Embryonic facial prominence (tissue), 1 donor: ENCODE data around the gene ULK2.
"Not testable (repeated sequence)": the region's sequence is repeated elsewhere in the genome, so short reads cannot be mapped to it uniquely, and the experiment has no call there.

Source experiments
- DNase-seq: peaks from one replicate; pipeline ENCODE4 v3.0.0-alpha.2; 2016; ENCODE audit errors: extremely low spot score

ULK2 gene

DNA sequence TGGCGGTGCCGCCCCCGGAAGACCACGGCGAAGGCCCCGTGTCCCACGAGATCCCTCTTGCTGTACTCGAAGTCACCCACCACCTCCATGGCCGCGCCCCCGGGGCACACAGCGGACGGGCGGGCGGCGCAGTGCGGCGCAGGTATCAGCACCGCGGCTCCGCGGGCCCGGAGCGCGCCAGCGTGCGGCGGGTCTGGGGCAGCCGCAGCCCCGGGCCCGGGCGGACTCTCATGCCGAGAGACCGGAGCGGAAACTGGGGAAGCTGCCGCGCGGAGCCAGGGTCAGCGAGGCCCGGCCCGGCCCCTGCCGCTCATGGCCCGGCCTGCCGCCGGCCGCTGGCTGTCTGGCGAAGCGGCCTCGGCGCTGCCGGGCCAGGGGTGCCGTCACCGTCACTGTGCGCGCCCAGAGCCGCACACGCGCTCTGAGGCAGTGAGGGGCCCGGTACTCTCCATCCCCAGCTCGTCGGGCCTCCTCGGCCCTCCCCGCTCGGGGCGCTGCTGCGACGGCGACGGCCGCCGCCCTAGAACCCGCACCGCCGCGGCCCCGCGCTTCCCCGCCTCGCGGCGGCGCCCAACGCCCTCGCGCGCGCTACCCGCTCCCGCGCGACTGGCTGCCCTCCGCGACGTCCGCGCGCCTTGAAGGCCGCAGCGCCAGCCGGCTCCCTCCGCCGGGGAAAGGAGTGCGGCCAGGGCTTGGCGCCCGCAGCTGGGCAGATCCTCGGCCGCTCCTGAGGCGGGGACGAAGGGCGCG, at the start of gene ULK2:
TSS of gene ULK2 (minus strand) at position 608 of the 750 bp plus-strand sequence. CDS start at position 89, 519 bp downstream.
- DNase-seq: peak; percentile 45

DNA sequence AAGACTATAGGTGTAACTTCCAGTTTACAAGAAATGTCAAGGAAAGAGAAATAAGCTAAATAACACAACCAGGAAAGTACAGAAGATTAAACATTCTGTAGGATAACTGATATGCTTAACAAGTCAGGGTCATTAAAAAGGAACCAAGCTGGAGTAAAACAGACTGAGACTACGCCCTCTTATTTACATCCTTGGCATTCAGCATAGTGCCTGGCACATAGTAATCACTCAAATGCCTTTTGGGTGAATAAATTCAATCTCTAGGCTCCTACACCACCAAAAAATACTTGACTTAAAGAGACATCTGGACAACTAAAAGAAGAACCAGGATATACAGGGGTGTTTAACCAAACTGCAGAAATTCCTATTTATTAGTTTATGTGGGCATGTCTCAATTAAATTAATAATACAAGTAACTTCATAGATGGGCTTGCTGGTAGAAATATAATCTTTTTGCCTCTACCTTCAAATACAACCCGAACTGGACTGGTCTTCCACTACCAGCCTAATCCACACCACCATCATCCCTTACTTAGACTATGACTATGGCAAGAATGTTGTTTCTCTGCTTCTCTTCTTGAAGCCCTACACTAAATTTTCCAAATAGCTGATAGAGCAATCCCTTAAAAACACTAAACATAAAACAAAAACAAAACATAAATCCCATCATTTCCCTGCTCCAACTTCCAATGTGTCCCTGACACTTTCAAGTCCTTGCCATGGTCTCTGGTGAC, 47.7 kb upstream of the ULK2 start:
- DNase-seq: no peak

DNA sequence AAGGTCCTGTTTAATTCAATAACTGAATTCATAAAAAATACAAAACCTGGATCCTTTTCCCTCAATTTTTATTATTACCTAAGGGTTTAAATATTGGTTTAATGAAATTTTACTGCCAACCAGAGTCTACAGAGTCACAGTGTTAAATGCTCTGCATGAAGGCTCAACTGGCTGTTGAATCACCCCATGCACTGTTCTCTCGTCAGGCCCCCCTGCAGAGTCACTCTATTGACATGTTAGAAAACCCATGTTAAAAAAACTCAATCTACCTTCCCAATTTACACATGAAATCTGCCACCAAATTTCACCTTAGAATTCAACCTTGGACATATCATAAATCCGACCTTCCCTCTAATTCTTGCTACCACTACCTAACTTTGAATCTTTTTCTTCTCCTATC, 43.3 kb upstream of the ULK2 start:
- no peak for DNase-seq

DNA sequence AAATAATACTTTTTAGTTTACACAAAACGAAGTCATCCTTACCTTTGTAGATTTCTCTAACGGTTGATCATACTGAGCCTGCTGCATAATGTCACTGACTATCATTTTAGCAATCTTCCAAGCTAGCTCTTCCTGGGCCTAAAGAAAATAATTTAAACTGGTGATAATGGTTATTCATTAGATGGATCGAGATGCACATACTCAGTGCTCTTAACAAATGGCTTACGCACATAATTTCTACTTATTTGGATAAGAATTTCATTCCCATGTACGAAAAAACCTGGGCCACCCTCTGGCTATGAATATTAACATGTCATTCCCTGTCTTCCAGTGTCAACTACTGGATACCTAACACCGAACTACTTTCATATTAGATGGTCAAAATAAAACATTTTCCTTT, 41.4 kb upstream of the ULK2 start:
- no peak for DNase-seq

DNA sequence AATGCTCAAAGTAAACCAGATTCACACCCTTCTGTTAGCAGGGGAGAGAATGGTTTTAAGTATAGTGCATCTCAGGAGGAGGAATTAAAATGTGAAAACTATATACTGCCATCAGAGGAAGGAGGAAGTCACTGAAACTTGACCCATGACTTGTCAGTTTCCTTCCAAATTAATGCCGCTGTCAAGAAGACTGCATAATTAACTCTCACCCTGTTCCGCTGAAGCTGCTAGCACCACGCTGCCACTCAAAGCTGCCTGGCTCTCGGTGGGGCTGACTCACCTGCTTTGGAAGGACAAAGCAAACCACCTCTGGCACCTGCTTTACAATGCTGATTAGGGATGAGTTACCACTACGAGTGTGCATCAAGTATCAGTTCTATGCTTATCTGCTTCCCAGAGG, 37.8 kb upstream of the ULK2 start:
- DNase-seq: no peak

DNA sequence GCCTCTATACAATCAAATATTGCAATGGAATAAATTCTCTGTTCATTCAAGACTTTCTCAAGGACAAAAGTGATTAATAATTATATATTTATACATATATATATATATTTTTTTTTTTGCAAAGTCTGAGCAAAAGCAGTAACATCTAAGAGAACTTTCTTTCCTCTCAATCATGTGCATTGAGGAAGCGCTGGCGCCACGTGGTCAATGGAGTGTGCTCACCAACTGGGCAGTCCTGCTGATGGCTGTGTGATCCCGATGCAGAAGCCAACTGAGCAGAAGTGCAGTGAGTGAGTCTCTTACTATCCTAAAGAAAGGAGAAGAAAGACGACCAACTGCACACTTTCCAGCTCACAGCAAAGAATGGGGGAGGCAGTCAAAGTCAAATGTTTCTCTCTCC, 37.2 kb upstream of the ULK2 start:
- DNase-seq: no peak

DNA sequence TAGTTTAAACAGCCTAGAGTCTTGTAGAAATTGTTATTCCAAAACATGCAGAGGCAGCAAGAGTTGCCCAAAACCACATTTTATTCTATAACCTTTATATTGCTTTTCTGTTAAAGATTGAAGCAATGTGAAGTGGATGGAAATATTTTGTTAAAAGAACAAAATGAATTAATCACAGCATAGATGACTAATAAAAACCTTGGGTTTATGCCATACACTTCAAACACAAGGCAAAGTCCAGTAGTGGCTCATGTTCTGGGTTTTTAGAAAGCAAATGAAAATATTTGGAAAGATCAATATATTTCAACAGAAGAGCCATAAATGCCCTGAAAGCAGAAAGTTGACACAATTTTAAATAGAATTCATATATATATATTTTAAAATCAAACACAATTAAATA, 36.7 kb upstream of the ULK2 start:
- no peak for DNase-seq

DNA sequence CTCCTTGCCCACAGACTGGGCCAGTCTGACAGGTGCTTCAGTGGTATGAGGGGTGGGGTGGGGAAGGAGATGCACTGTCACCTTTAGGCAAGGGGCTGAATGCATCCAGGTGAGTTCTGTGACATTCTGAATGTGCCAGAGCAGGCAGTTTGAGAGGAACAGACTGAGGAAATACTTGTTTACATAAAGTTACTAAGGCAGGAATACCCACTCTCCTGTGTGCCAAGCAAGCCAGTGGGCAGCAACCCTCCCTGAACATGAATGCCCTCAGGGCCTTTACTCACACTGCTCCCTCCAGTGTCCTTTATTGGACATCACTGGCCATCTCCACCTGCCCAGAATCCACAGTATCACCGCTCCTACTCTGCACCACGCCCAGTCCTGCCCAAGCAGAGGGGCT, 33.1 kb upstream of the ULK2 start:
- no peak for DNase-seq

DNA sequence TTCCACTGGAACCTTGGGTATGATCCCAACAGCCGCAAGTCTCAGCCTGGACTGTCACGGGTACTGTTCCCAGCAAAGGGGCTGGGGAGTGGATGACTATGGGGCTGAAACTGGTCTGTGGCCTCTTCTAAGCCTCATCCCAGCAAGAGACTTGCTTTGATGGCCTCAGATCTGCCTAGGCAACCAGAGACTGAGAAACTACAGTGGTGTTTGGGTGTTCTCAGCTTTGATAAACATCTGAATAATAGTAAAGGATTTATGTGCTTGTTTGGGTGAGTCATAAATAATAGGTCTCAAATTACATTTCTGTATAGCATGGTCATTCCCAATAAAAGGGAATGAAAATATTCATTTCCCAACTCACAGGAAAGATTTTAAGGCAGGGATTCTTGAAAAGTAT, 30.2 kb upstream of the ULK2 start:
- DNase-seq: no peak

DNA sequence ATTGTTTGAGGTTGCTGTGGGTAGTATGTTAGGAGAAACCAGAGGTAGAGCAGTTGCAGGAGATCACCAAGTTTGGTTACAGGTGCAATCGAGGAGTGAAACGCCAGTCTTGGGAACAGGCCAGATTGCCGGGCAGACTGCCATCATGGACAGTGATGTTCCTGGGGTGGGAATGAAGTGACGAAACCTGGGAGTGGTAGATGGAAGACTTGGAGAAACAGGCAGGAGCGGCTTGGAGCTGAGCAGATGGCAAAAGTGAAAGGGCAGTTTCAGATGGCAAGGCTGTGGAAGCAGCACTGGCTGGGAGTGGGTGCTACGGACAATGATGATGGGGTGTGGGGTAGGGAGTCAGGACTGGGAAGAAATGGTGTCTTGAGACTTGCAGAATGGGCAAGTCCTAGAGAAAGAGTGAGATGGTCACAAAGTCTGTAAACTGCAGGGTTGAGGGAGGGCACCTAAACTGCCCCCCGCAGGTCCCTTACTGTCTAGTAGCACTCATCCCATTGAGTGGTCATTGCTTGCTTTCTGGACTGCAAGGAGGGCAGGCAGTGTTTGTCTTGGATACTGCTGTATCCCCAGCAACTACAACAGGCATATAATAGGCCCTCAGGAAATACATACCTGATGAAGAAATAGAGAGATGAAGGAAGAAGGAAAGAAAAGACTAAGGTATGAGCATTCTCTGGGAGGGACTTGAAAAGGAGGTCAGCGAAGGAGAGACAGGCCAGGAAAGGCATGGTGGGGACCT, 29.5 kb upstream of the ULK2 start:
- DNase-seq: no peak

DNA sequence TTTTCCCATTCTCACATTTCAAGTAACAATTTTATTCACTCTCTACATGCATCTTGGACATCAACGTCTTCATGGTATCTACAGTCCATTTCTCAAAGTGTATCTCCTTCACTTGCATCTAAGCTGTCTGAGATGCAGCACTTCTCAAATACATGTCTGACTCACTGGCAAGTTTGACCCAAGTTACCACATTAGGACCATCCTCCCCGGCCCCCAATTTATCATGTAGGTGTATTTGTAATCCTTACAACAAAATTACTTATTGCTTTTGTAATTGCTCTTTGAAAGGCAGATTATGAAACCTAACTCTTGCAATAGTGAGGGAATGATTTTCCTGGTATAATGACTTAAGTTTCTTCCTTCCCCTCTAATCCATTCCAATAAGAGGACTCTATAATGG, 28.9 kb upstream of the ULK2 start:
- no peak for DNase-seq

DNA sequence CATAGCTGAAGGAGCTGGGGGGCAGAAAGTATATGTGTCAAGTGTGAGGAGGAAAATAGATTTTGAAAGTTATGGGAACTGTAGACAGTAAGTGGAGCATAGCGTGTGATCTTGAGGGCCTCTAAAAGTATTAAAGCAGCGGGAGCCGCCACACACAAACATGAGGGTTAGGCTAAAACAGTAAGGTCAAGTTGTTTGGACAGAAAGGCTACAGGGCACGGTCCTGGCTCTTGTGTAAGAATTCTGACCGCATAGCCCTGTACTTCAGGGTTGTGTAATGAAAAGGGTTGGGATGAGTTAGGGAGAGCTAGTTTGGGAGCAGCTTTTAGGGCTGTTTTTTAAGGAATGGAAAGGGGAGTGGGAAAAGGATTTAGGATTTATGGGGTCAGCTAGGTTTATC, 22.8 kb upstream of the ULK2 start:
- not testable (repeated sequence) for DNase-seq

DNA sequence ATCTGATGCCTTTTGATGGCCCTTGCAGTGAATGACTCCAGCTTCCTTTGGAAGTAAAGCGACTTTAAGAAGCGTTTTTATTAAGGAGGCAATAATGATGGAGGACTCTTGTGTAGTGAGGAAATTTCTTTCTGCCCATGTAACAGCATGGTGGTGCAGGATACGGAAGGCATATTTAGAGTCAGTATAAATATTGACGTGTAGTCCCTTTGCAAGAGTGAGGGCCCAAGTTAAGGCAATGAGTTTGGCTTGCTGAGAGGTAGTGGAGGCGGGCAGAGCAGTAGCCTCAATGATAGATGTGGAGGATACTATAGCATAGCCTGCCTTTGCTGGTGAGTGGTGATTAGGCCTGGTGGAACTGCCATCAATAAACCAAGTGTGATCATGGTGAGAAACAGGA, 22.3 kb upstream of the ULK2 start:
- not testable (repeated sequence) for DNase-seq

DNA sequence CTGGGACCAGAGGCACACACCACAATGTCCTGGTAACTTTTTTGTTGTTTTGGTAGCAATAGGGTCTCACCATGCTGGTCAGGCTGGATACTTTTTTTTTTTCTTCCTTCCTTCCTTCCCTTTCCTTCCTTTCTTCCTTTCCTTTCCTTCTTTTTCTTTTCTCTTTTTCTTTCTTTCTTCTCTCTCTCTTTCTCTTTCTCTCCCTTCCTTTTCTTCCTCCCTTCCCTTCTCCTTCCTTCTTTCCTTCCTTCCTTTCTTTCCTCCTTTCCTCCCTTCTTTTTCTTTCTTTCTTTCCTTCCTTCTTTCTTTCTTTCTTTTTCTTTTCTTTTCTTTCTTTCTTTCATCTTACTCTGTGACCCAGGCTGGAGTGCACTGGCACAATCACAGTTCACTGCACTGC, 18.4 kb upstream of the ULK2 start:
- no peak for DNase-seq

DNA sequence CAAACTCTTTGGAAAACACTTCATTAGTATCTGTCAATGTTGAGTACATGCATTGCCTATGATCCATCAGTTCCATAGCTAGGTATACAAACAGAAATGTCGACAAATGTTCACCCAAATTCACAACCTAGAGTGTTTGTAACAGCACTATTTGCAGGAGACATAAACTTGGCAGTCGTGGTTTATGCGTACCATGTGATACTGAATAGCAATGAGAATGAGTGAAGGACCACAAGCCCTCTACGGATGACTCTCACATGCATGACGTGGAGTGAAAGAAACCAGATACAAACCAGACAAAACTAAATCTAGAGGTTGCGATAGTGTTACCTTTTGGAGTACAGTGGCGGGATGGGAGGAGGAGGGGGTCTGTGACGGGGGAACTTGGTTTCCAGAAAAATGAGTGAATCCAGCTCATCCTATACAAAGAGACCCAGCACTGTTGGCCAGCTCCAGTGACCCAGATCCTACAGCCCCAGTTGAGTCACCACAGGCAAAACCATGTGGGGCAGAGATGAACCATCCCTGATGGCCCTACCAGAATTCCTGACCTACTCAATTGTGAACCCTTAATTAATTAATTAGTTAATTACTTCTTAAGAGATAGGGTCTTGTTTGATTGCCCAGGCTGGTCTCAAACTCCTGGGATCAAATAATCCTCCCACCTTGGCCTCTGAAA, 15.9 kb upstream of the ULK2 start:
- DNase-seq: no peak

DNA sequence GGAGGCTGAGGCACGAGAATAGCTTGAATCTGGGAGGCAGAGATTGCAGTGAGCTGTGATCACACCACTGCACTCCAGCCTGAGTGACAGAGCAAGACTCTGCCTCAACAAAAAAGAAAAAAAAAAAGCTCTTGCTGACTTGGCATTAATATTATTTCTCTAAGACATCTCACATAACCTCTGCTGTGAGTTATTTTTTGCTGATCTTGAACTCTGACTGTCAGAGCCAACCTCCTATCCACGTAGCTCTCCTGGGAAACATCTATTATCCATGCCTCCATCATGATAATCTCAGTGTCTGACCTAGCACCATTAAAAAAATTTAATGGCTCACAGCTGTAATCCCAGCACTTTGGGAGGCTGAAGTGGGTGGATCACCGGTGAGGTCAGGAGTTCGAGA, 12.7 kb upstream of the ULK2 start:
- DNase-seq: no peak

DNA sequence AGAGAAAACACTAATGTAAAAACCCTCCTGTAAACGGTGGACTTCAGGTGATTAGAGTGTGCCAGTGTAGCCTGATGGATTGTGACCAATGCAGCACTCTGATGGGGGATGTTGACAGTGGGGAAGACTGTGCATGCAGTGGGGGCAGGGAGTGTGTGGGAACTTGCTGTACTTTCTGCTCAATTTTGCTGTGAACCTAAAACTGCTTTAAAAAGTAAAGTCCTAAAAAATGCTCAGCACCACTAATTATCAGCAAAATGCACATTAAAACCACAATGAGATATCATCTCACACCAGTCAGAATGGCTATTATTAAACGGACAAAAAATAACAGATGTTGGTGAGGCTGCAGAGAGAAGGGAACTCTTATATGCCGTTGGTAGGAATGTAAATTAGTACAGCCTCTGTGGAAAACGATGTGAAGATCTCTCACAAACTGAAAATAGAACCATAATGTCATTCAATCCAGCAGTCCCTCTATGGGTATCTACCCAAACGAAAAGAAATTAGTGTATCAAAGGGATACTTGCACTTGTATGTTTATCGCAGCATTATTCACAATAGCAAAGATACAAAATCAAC, 9.7 kb upstream of the ULK2 start:
- no peak for DNase-seq

DNA sequence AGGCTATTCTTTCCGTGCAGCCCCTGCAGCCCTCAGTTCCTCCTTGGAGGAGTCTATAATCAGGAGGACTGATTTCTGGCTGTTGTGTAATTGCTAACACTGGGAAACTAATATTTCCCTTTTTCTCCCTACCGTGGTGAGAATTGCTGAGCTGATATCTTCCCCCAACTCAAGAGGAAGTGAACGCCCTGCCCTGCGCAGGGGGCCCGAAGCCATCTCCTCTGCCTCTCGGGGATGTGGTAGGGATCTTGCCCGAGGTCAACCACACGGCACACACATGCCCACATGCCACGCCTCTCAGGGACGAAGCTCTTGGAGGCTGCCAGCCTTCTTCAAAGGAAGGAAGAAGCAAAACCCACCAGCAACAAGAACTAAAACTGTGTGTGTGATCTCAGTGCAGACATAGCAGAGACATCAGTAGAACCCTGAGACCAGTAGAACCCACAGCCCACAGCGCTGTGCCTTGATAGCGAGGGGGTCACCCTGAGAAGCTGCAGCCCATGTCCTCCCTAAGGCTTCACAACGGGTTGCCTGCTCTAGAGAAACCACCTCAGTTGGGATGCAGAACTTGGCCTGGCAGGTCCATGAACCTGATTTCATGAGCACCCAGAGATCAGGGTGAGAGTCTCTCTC, 8.9 kb upstream of the ULK2 start:
- no peak for DNase-seq

DNA sequence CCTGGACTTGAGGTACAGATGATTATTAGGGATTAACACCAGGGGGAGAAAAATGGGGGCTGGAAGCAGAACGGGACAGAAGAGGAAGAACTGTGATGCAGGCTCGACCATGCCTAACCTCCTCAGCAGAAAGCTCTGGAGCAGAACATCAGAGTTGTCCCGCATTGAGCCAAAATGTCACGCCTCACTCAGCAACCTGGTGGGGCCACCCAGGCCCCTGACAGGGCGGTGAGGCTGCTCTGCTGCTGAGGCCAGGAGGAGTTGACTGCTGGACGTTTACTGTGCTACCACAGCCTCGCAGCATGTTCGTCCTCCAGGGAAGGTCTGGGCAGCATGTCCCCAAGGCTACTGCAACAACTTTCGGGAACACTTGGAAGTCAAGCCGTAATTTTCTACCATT, 6.5 kb upstream of the ULK2 start:
- DNase-seq: no peak

DNA sequence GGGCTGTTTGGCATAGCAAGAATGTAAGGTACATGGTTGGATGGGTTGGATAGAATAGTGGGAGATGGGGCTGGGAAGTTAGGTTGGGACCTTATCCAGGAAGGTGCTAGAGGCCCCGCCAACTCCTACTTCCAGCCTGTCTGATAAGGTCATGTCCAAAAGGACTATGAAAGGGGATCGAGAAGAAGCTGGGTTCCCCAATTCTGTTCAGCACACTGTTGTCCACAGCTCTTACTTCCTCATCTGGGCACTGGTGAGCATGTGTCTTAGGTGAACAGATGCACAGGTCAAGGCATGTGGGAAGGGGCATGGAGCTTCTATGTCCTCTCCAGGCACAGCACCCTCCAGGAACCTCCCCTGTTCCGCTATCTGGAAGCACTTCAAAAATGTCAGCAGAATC, 5.6 kb upstream of the ULK2 start:
- DNase-seq: no peak

DNA sequence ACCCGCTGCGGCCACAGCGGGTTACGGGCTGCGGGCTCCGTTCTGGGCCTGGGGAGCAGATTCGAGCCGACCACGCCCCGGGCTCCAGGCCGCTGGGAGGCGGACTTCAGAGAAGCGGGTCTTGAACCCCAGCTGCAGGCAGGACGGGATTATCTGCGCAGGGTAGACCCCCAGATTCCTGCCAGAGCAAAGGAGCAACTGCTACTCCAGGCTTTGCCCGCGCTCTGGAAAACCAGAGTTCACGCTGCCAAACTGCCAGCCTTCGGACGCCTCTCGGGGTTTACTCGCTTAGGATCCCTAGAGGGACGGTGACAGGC, 301 bp upstream of the ULK2 start:
- peak; percentile 28 for DNase-seq

DNA sequence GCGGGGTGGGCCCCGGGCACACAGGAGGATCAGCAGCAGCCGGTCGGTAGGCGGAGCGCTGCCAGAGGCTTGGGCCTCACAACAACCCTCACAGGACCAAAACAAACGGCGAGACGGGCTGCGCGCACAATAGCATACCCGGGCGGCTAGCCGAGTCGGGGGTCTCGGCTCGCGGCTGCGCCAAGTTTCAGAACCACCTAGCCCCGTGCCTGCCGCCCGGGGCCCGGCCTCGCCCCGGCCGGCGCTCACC, 732 bp downstream of the ULK2 start:
- no peak for DNase-seq
